IMR-90 (cell line): ENCODE measurements around the gene CYRIA. TPM values are rescaled to one million over a fixed set of nuclear protein-coding genes. Genes with fewer than 3 reads are reported as not detected.

Experiments used
- ATAC-seq: fragments of 200-7000 bp; cut with Tn5 transposase; 2 replicates; pipeline ENCODE4 v1.9.1; 2020; ENCODE audit warnings: low read depth, mild to moderate bottlenecking, moderate library complexity
- BruUV-seq: library from RNA; stranded (reverse); fragments of 400-500 nt; replicated peaks from 2 replicates; lab custom pipeline; 2021; lab: Mats Ljungman, UMichigan
- CTCF ChIA-PET: fragments of 300-600 bp; formaldehyde crosslinking; extraction: SDS; loops from one replicate; lab custom pipeline; 2021; ENCODE audit warnings: antibody characterized with exemption; lab: Yijun Ruan, JAX
- POLR2A ChIA-PET: fragments of 300-600 bp; sonication (Branson Sonifier 250); formaldehyde crosslinking; loops from one replicate; lab custom pipeline; 2022; ENCODE audit warnings: antibody characterized with exemption; ENCODE audit not compliant: unreplicated experiment; lab: Charles Lee
- DNase-seq: peaks from one replicate; pipeline ENCODE4 v3.0.0; 2013
- H2AFZ ChIP-seq: replicated peaks from 2 replicates; pipeline ENCODE3; 2013; ENCODE audit warnings: low read length, mild to moderate bottlenecking; ENCODE audit not compliant: poor library complexity
- H2AK5ac ChIP-seq: 2 replicates; pipeline ENCODE4 v1.6.1; 2013; ENCODE audit warnings: low read depth, low read length, inconsistent platforms
- H2AK9ac ChIP-seq: replicated peaks from 2 replicates; pipeline ENCODE3; 2013; ENCODE audit warnings: mild to moderate bottlenecking, low read depth, low read length, moderate library complexity; ENCODE audit not compliant: poor library complexity
- H2BK120ac ChIP-seq: 2 replicates; pipeline ENCODE4 v1.6.1; 2013; ENCODE audit warnings: low read depth, low read length, inconsistent platforms
- H2BK15ac ChIP-seq: 3 replicates; pipeline ENCODE4 v1.6.1; 2013; ENCODE audit warnings: low read depth, low read length, inconsistent platforms
- H2BK20ac ChIP-seq: 2 replicates; pipeline ENCODE4 v1.6.1; 2013; ENCODE audit warnings: low read depth, mild to moderate bottlenecking, inconsistent platforms, low read length, moderate library complexity
- H2BK5ac ChIP-seq: 2 replicates; pipeline ENCODE4 v1.6.1; 2013; ENCODE audit warnings: mild to moderate bottlenecking, low read depth, low read length, inconsistent platforms; ENCODE audit not compliant: poor library complexity, severe bottlenecking
- H3K14ac ChIP-seq: replicated peaks from 2 replicates; pipeline ENCODE4 v1.6.1; 2013; ENCODE audit warnings: low read depth, low read length, inconsistent platforms
- H3K18ac ChIP-seq: 2 replicates; pipeline ENCODE4 v1.6.1; 2013; ENCODE audit warnings: low read depth, low read length, control low read depth
- H3K23ac ChIP-seq: 2 replicates; pipeline ENCODE4 v1.6.1; 2013; ENCODE audit warnings: low read depth, low read length, inconsistent platforms
- H3K27ac ChIP-seq: 2 replicates; pipeline ENCODE4 v1.5.1; 2013; ENCODE audit warnings: mild to moderate bottlenecking, control low read depth, low read length; ENCODE audit not compliant: insufficient read depth
- H3K27me3 ChIP-seq: 2 replicates; pipeline ENCODE4 v1.6.1; 2013; ENCODE audit warnings: low read length; ENCODE audit not compliant: control insufficient read depth, insufficient read depth
- H3K36me3 ChIP-seq: 2 replicates; pipeline ENCODE4 v1.6.1; 2013; ENCODE audit warnings: low read length, mixed read lengths; ENCODE audit not compliant: control insufficient read depth, insufficient read depth
- H3K4ac ChIP-seq: 2 replicates; pipeline ENCODE4 v1.6.1; 2013; ENCODE audit warnings: low read depth, low read length, inconsistent platforms
- H3K4me1 ChIP-seq: 2 replicates; pipeline ENCODE4 v1.6.1; 2013; ENCODE audit warnings: low read length, mixed read lengths; ENCODE audit not compliant: control insufficient read depth, insufficient read depth
- H3K4me2 ChIP-seq: 2 replicates; pipeline ENCODE4 v1.6.1; 2013; ENCODE audit warnings: low read depth, mild to moderate bottlenecking, control low read depth, low read length, moderate library complexity
- H3K4me3 ChIP-seq: 2 replicates; pipeline ENCODE4 v1.5.1; 2013; ENCODE audit warnings: low read depth, mild to moderate bottlenecking, control low read depth, low read length, moderate library complexity; ENCODE audit not compliant: insufficient read depth
- H3K56ac ChIP-seq: 2 replicates; pipeline ENCODE4 v1.6.1; 2013; ENCODE audit warnings: low read length, inconsistent platforms; ENCODE audit not compliant: insufficient read depth; ENCODE audit errors: extremely low read depth
- H3K79me1 ChIP-seq, 2 experiments: 2 replicates each; pipeline ENCODE4 v1.6.1; 2013; ENCODE audit warnings: low read length in 2 of 2, inconsistent platforms in 1 of 2, low read depth in 1 of 2
- H3K9ac ChIP-seq: 2 replicates; pipeline ENCODE4 v1.6.1; 2013; ENCODE audit warnings: low read depth, low read length, control low read depth
- H3K9me1 ChIP-seq: 2 replicates; pipeline ENCODE4 v1.6.1; 2013; ENCODE audit warnings: low read length, inconsistent platforms; ENCODE audit not compliant: insufficient read depth
- H3K9me3 ChIP-seq: 2 replicates; pipeline ENCODE4 v1.6.1; 2013; ENCODE audit warnings: low read length; ENCODE audit not compliant: control insufficient read depth, insufficient read depth
- H4K20me1 ChIP-seq: 2 replicates; pipeline ENCODE4 v1.6.1; 2013; ENCODE audit warnings: low read length, inconsistent platforms; ENCODE audit not compliant: insufficient read depth
- H4K5ac ChIP-seq: 2 replicates; pipeline ENCODE4 v1.6.1; 2013; ENCODE audit warnings: mild to moderate bottlenecking, low read depth, low read length, control low read depth
- H4K8ac ChIP-seq, 2 experiments: 2 replicates each; pipeline ENCODE4 v1.6.1; 2013; ENCODE audit warnings: low read depth in 2 of 2, low read length in 2 of 2, control low read depth in 1 of 2, inconsistent platforms in 1 of 2
- H4K91ac ChIP-seq: 2 replicates; pipeline ENCODE4 v1.6.1; 2013; ENCODE audit warnings: low read depth, low read length, inconsistent platforms; ENCODE audit not compliant: insufficient read depth
- CEBPB ChIP-seq: IDR thresholded peaks from 2 replicates; pipeline ENCODE4 v1.6.1; 2012; ENCODE audit warnings: low read depth, low read length, improper control_type of control experiment
- WGBS, 2 experiments: methylation state at CpG; one replicate each; pipeline versions ENCODE4 v1.1.5 to v1.1.7; 2013; ENCODE audit warnings: missing lambda C conversion rate in 2 of 2; ENCODE audit not compliant: insufficient read length in 1 of 2; ENCODE audit errors: extremely low coverage in 2 of 2; 5-methylcytosine and 5-hydroxymethylcytosine counted together
- dilution Hi-C: fragments of 300-500 bp; cut with HindIII; formaldehyde crosslinking; loops from one replicate; pipeline ENCODE4 v1.14.3; 2018; ENCODE audit warnings: low sequenced_read_pairs; ENCODE audit not compliant: unreplicated experiment
- in situ Hi-C: fragments of 300-500 bp; cut with MboI; formaldehyde crosslinking; loops from 3 replicates; pipeline ENCODE4 v1.14.3; 2019; ENCODE audit warnings: low sequenced_read_pairs, inconsistent platforms, mixed read lengths
- intact Hi-C: fragments of 100-400 bp; cut with micrococcal nuclease; formaldehyde crosslinking; loops from 2 replicates; pipeline ENCODE4 v1.10.0; 2022
- polyA plus RNA-seq, 3 experiments: library from polyadenylated mRNA; depleted of rRNA; stranded (reverse); fragments of >200 nt; gene quantifications; 2 replicates each; pipeline ENCODE4 v1.2.3, GENCODE V29; 2012; ENCODE audit warnings: low replicate concordance in 1 of 3
- total RNA-seq: library from RNA; depleted of rRNA; stranded (reverse); fragments of >200 nt; gene quantifications from 2 replicates; pipeline ENCODE4 v1.2.3, GENCODE V29; 2012
- TF ChIP-seq, protein P1 (sequence below): conservative IDR thresholded peaks from 2 replicates; pipeline ENCODE4 v1.5.1; 2012; ENCODE audit warnings: mild to moderate bottlenecking, low read depth, low read length, improper control_type of control experiment
- TF ChIP-seq, protein P2 (sequence below): fragments of 150-350 bp; IDR thresholded peaks from 2 replicates; pipeline ENCODE4 v1.6.1; 2017; ENCODE audit warnings: mild to moderate bottlenecking, antibody characterized with exemption, low read length, low read depth

Gene CYRIA
- total and polyA plus RNA-seq, 2 of the 4 experiments (the other 2 are of a cell fraction), result 1.7 to 3.8 TPM

GRCh38 chr2:16640867-16641266 lies 24.8 kb downstream of the CYRIA start:
- no peak overlapping the region for H4K8ac ChIP-seq
- no peak overlapping the region for H3K23ac ChIP-seq
- H3K4ac ChIP-seq, result no peak overlapping the region
- H3K4me1 ChIP-seq, result peaks cover 8% of the 10 kb centered on the region
- no peak overlapping the region for H2BK120ac ChIP-seq
- CTCF ChIA-PET, result no interaction called here
- no peak overlapping the region for H3K4me2 ChIP-seq
- no peak overlapping the region for H2AK9ac ChIP-seq
- H3K9me3 ChIP-seq, result no peaks in the 10 kb centered on the region
- no peak overlapping the region for H3K27ac ChIP-seq
- intact Hi-C loops (no loop called here), dilution Hi-C loops (no loop called here), in situ Hi-C loops (no loop called here)
- no peak overlapping the region for H2BK5ac ChIP-seq
- H2BK15ac ChIP-seq, result no peak overlapping the region
- no peak overlapping the region for H2AFZ ChIP-seq
- no peak overlapping the region for H2AK5ac ChIP-seq
- H4K91ac ChIP-seq, result no peak overlapping the region
- H3K27me3 ChIP-seq, result no peaks in the 10 kb centered on the region
- DNase-seq (peak; percentile 43), ATAC-seq (peak; percentile 55)
- H3K9me1 ChIP-seq, result peaks cover 2% of the 10 kb centered on the region; the same call in 1 of the 2 replicates
- POLR2A ChIA-PET, result no interaction called here
- no peaks in the 10 kb centered on the region for H3K79me1 ChIP-seq
- H3K18ac ChIP-seq, result no peak overlapping the region
- H4K5ac ChIP-seq, result no peak overlapping the region
- WGBS, 2 experiments, result 56% methylated on average over 3 of the region's 5 CpGs; no CpG with 5 or more reads in 1 of the 2 experiments
- no peaks in the 10 kb centered on the region for H4K20me1 ChIP-seq
- H3K14ac ChIP-seq, result no peak overlapping the region
- no peak overlapping the region for H2BK20ac ChIP-seq
- H3K4me3 ChIP-seq, result no peak overlapping the region
- no peak overlapping the region for H3K9ac ChIP-seq
- peaks cover 1% of the 10 kb centered on the region; the same call in 1 of the 2 replicates for H3K36me3 ChIP-seq
- BruUV-seq, result no TSS peak
- no peak overlapping the region for H3K56ac ChIP-seq
- TF ChIP-seq, protein P1, sequence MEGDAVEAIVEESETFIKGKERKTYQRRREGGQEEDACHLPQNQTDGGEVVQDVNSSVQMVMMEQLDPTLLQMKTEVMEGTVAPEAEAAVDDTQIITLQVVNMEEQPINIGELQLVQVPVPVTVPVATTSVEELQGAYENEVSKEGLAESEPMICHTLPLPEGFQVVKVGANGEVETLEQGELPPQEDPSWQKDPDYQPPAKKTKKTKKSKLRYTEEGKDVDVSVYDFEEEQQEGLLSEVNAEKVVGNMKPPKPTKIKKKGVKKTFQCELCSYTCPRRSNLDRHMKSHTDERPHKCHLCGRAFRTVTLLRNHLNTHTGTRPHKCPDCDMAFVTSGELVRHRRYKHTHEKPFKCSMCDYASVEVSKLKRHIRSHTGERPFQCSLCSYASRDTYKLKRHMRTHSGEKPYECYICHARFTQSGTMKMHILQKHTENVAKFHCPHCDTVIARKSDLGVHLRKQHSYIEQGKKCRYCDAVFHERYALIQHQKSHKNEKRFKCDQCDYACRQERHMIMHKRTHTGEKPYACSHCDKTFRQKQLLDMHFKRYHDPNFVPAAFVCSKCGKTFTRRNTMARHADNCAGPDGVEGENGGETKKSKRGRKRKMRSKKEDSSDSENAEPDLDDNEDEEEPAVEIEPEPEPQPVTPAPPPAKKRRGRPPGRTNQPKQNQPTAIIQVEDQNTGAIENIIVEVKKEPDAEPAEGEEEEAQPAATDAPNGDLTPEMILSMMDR, result no peak
- TF ChIP-seq CEBPB, result peak; percentile 87
- TF ChIP-seq, protein P2, sequence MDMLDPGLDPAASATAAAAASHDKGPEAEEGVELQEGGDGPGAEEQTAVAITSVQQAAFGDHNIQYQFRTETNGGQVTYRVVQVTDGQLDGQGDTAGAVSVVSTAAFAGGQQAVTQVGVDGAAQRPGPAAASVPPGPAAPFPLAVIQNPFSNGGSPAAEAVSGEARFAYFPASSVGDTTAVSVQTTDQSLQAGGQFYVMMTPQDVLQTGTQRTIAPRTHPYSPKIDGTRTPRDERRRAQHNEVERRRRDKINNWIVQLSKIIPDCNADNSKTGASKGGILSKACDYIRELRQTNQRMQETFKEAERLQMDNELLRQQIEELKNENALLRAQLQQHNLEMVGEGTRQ, result no peak
